ENCODE measurements around the gene CLEC16A.

The CLEC16A gene

GRCh38 chr16:11231367-11231970 is 287.1 kb downstream of the CLEC16A start:
- DNase-seq, result no peak

Measured in NCI-H82 (cell line).